Measurements from ENCODE around the gene SCGB1A1.

The SCGB1A1 gene

GRCh38 chr11:62398011-62398994 is 20.5 kb upstream of the SCGB1A1 start:
- no peak for DNase-seq (ENCODE audit: low read depth)

DNA sequence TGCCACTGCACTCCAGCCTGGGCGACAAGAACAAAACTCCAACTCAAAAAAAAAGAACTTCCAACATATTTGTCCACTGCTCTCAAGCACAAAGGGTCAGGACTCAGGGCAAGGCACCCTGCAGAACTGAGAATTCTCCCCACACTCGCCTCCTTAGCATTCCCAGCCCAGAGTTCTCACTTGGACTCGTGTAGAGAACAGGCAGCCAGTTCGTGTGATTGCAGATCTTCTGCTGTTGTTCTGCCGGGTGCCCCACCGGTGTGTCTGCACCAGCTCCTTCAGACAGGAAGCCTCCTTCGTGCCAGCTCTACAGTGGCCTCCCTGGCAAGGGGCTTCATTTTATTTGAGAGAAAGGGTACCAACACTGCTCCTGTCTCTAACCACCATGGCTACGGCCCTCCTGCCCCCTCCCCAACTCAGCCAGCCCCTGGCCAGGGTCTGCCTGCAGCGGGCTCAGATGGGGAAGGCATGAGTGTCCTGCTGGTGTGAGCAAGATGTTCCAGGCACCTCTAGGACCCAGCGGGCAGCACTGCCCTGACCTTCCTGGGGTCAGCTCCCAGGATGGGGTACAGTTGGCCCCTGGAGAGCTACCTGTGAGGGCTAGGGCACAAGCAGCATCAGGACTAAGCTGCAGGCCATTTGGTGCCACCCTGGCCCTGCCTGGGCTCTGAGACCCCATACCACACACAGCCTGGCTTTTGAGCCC is 19.5 kb upstream of the SCGB1A1 start:
- DNase-seq (ENCODE audit: low read depth), result no peak

- DNase-seq (ENCODE audit: low read depth), result no peak
Measured at GRCh38 chr11:62399878-62400266, 19.0 kb upstream of the SCGB1A1 start.

GRCh38 chr11:62400281-62400680 is 18.6 kb upstream of the SCGB1A1 start:
- no peak for DNase-seq (ENCODE audit: low read depth)

DNA sequence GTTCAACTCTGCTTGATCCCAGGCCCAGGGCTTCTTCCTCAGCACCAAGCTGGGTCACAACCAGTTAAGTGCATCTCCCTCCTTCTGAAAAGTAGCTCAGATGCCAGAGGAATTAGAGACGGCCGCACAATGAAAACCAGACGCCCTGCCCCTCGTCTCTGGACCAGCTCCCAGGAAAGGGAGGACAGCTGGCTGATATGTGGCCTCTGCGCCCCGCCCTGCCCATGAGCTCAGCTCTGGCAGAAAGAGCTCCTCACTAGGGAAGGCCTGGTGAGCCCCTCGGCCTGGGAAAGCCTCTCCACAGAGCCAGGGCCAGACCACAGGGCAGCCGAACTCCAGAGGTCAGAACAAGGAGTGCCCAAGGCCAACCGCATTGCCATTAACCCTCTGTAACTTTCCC is 18.1 kb upstream of the SCGB1A1 start:
- no peak for DNase-seq (ENCODE audit: low read depth)

- DNase-seq (ENCODE audit: low read depth), result no peak
Measured at GRCh38 chr11:62401356-62401755, 17.5 kb upstream of the SCGB1A1 start.

- no peak for DNase-seq (ENCODE audit: low read depth)
Measured at GRCh38 chr11:62401811-62402210, 17.0 kb upstream of the SCGB1A1 start.

DNA sequence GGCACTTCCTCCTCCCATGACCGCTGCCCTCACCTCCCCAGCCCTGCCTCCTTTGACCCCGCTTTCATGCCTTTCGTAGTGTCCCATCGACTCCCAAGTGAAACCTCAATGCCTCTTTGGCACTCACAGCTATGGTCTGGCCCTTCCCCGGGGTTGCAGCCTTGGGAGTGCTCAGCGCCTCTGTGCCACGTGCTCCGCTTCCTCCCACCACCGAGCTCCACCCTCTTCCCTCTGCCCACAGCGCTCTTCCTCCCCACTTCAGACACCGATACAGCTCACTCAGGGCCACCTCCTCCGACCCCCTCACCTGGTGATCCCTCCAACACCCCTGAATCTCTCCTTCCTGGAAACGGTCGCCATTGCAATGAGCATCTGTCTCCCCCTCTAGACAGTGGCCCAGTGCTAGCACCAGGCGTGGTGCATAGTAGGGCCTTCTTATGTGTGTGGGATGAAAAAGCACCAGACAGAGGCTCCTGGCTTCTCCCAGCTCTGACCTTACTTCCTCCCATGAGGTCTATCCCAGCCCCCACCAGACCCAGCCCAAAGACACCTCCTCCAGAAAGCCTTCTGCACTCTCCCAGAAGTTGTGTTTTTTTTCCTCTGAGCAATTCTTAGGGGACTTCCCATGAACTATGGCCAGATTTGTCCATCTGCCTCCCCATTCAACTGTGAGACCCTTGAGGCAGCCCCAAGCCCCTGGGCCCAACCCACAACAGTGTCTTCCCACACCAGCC is 16.4 kb upstream of the SCGB1A1 start:
- no peak for DNase-seq (ENCODE audit: low read depth)

DNA sequence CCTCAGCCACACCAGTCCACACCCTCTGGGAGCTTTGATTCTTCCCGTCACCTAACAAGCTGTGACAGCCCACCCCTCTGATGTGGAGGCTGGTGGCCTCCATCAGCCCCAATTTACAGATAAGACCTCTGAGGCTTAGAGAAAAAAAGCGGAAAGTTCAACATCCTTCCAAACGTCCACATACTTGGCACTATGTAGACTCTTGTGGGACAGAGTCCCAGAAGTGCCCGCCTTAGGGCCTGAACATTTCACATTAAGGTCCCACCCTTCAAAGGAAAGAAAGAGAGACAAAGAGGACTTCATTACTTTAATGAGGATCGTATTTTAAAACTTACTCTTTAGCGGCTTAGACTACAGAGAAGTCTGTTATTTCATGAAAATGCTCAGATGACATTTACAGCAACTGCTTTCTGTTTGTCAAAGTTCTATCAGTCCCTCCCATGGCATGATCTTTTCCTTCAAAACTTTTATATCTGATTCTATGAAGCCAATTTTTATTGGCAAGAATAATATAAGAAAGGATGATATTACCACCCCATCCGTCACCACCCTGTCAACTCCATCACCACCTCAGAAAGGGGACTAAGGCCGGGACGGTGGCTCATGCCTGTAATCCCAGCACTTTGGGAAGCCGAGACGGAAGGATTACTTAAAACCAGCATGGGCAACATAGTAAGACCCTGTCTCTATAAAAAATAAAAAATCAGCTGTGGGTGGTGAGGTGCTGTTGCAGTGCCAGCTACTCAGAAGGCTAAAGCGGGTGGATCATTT is 15.7 kb upstream of the SCGB1A1 start:
- DNase-seq (ENCODE audit: low read depth), result no peak

GRCh38 chr11:62404435-62404834 is 14.4 kb upstream of the SCGB1A1 start:
- DNase-seq (ENCODE audit: low read depth), result no peak

- DNase-seq (ENCODE audit: low read depth), result no peak
Measured at GRCh38 chr11:62404901-62405300, 13.9 kb upstream of the SCGB1A1 start.

- DNase-seq (ENCODE audit: low read depth), result no peak
Measured at GRCh38 chr11:62406034-62406433, 12.8 kb upstream of the SCGB1A1 start.

DNA sequence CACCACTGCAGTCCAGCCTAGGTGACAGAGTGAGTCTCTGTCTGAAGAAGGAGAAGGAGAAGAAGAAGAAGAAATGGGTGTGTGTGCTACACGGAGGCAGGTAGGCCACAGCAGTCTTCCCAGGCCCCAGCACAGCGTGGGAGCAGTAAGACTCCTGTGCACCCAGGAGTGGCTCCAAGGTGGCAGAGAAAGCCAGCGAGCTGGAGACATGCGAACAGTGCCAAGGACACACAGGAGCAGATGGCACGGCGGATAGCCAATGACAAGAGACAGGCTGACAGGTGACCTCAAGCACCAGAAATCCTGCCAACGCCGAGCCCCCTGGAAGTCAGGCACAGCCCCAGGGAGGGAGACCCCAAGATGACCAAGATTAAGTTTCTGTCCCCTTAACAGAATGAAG is 9.0 kb upstream of the SCGB1A1 start:
- no peak for DNase-seq (ENCODE audit: low read depth)

DNA sequence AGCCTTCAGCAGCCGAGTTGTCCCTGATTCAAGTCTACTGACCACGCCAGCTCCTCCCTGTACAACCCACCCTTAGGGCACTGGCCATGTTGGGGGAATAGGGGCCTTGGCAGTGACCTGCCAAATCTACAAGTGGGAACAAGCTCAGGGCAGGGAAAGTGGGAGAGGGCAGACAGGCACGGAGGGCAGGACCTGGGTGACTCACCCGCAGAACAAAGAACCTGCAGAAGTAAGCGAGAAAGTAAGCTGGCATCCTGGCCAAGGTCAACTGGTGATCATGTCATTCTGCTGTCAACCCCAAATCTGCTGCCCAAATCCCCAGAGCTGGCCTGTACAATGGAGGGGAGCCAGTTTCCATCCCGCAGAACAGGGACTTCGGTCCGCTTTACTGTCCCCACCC is 7.9 kb upstream of the SCGB1A1 start:
- DNase-seq (ENCODE audit: low read depth), result no peak

DNA sequence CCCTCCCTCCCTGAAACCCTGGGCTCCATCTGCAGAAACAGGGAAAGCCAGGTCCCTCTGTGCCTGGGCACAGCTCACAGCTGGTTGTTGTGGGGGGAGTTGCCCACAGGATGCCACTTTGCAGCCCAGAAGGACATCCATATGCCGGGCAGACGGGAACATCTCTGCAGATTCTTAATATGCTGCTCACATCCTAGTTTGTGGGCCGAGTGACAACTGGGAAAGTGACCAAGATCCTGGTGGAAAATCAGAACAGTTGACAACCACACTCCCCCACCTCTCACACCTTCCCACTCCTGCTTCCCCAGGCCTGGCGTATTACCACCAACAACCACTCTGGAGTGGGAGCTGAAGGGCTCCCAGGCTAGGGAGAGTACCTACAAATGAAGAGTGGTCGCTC is 7.3 kb upstream of the SCGB1A1 start:
- no peak for DNase-seq (ENCODE audit: low read depth)

- DNase-seq (ENCODE audit: low read depth), result no peak
Measured at GRCh38 chr11:62413060-62413696, 5.7 kb upstream of the SCGB1A1 start.

DNA sequence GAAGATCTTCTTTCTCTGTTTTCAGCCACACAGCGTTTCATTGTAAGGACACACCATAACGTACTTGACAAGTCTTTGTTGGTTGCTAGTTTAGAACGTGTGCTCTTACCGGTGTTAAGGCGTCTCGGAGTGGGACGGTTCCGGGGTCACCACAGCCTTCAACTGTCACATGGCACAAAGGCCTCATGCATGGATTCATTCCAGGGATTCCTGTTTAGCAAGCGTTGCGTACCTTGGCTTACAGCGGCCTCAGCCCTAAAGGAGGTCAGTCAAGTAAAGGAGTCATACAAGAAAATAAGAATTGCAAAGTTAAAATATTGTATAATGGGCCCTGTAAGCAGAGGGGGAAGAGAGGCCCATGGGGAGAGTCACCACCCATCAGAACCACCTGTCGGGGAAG is 2.2 kb upstream of the SCGB1A1 start:
- DNase-seq (ENCODE audit: low read depth), result no peak

DNA sequence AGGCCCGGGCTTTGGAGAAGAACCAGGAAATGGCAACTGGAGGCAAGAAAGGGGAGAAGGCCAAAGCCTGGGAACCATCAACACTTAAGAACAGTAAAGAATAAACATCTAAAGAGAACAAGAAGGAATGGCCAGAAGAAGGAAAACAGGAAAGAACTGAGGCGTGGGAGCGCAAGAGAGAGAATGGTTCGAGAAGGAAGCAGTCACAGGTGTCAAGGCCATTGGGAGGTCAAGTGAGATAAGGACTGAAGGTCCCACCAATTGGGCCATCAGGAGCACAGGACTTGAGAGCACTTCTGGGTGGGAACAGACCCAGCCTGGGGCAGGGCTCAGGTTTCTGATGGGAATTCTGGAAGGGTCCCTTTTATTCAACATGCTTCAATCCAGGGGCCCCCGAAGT is 697 bp upstream of the SCGB1A1 start:
- no peak for DNase-seq (ENCODE audit: low read depth)

GRCh38 chr11:62419314-62419929 is 589 bp downstream of the SCGB1A1 start:
- no peak for DNase-seq (ENCODE audit: low read depth)

- DNase-seq (ENCODE audit: low read depth), result no peak
Measured at GRCh38 chr11:62419943-62420342, 1.1 kb downstream of the SCGB1A1 start.

GRCh38 chr11:62420882-62421281 is 2.0 kb downstream of the SCGB1A1 start:
- DNase-seq (ENCODE audit: low read depth), result no peak

Data from activated gamma-delta T cell treated with anti-CD3 and anti-CD28 coated beads, Interleukin-2, amount 50 U/mL, for 16 hours (primary cell).